AG08396 (cell line): ENCODE results near the gene INTS11.

Experiments used
- DNase-seq: peaks from one replicate; pipeline ENCODE4 v3.0.0; 2012; ENCODE audit warnings: low spot score, mixed read lengths

INTS11 gene

DNA sequence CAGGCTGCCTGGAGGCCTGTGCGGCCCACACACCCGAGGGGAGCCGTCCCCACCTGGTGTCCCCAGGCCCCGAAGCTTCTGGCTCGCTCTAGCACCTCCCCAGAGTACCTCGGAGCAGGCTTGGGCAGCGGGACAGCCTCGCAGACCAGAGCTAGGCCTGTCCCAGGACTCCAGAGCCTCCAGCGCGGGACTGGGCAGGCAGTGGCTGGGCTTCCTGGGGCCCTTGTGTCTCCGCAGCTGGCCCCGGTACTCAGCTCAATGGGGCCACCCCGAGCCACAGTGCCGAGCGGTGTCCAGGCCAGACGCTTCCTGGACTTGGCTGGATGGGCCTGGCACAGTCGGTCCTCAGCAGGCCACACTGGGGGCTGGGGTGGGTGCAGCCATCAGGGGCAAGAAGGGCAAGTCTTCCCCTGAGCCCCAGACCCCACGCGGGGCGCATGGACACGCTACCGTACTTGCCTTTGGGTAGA lies 39.3 kb downstream of the INTS11 start:
- no peak for DNase-seq

DNA sequence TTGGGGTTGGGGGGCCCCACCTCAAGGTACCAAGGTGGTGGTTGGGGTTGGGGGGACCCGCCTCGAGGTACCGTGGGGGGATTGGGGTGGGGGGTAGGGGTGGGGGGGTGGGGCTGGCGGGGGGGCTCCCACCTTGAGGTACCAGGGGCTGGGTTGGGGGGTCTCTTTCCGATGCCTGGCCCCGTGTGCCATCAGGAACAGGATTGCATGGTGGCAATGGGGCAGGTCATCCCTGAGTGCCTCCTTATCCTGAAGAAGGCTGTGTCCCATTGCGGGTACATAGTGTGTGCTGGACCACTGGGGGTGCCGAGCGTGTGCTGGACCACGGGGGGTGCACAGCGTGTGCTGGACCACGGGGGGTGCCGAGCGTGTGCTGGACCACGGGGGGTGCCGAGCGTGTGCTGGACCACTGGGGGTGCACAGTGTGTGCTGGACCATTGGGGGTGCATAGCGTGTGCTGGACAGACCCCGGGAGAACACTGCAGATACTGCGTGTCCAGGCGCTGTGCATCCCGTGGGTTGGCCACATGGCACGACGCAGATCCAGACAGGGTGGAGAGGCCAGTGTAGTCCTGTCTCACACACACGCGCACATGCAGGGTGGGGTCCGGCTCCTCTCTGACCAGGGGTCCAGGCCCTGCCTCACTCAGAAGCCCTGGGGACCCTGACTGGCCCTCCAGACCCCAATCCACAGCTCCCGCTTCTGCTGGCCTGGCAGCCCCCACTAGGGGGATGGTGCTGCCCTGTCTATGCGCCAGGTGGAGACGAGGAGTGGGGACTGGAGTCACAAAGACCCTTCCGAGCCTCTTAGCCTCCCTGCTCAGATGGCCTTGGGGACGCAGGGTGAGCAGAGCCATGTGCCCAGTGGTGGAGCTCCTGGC lies 40.0 kb downstream of the INTS11 start:
- DNase-seq, result no peak

DNA sequence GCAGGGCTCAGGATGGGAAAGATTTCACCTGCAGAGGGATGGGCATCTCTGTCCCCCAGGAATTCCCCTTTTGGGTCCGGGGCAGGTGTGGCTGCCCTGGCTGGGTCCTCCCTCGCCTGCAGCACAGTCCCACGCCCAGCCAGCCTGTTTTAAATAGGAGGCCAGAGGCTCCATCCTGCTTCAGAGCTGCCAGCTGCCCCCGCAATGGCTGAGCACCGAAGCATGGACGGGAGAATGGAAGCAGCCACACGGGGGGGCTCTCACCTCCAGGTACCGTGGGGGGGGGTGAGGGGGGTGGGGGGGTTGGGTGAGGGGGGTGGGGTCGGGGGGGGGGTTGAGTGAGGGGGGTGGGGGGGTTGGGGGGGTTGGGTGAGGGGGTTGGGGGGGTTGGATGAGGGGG lies 40.6 kb downstream of the INTS11 start:
- DNase-seq, result peak; percentile 68

DNA sequence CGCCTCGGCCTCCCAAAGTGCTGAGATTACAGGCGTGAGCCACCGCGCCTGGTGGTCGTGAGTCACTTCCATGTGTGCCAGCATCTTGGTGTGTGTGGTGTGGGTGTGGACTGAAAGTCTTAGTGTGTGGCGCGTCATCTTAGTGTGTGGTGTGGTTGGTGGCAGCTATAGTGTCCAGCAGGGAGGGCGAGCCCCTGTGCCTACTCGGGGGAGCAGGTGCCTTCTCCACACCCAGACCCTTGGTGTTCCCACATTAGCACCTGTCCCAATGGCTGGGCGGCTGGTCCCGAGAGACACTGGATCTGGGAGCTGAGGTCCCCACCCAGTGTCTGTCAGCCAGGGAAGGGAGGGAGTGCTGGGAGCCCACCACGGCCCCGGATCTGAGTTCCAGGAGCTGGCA lies 41.5 kb downstream of the INTS11 start:
- no peak for DNase-seq

DNA sequence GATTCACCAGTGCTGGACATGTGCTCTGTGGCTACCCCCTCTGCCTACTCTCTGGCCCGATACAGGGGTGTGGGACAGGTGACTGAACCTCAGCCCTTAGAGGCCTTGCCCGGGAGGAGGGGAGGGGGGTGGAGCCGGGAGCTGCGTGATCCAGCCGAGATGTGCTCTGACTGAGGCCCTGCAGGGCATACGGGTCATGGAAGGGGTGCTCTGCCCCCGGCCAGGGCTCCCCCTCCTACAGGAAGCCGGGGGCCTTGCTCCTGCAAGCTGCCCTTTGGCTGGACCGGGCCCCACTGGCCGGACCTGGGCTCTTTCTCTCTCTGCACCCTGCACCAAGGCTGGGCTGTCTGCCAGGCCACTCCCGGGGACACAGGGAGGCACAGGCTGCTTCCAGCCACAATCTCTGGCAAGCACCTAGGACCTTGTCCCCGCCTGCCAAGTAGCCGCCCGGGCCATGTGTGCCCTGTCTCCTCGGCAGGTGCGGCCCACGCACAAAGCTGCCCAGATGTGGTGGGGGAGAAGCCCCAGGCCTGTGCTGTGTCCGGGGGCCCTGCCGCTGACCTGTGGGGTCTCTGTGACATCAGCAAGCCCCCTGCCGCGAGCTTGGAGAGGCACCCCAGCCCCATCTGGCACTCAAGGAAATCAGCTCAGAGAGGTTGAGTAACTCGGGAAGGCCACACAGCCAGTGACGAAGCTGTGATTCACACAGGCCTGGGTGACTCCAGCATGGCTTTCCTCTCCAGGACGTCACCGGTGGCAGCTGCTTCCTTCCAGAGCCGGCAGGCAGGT lies 42.7 kb downstream of the INTS11 start:
- DNase-seq, result peak; percentile 87

DNA sequence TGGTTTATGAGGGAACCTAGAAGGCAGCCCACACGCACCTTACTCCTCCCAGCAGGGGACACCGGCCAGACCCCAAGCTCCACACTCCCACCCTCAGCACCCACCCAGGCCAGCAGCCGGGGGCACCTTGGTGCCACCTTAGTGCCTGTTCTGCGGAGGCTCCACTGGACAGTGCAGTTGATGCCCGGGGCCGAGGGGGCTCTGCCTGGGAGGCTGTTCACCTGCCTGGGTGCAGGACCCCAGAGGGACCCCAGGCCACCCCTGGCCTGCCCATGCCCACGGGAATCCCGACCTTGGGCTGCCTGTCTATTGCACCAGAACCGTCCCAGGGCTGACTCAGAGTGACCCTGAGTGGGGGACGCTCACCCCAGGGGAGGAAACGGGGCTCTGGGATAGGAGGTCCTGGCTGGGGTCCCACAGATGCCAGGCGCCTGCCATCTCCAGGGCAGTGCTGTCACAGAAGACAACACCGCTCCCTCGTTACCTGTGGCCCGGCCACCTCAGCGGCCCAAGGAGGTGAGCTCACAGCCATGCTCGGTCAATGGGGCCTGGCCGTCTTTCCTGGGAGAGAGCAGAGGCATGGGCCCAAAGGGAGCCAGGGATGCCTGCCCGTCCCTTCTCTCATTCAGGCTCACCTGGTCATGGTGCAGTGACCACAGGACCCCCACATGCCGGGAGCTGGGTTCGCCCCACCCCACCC lies 43.5 kb downstream of the INTS11 start:
- no peak for DNase-seq

DNA sequence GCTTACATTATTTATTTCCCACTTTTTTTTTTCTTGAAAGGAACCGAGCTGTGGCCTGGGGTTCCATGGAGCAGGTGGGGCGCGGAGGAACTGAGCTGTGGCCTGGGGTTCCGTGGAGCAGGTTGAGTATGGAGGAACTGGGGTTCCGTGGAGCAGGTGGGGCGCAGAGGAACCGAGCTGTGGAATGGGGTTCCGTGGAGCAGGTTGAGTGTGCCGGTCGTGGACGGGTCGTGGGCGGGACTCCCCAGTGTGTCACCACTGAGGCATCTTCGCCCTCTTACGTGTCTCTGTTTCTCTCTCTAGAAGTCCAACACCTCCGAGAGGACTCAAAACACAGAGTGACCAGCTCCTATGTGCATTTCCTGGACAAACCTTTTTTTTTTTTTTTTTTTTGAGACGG lies 45.4 kb downstream of the INTS11 start:
- DNase-seq, result no peak

DNA sequence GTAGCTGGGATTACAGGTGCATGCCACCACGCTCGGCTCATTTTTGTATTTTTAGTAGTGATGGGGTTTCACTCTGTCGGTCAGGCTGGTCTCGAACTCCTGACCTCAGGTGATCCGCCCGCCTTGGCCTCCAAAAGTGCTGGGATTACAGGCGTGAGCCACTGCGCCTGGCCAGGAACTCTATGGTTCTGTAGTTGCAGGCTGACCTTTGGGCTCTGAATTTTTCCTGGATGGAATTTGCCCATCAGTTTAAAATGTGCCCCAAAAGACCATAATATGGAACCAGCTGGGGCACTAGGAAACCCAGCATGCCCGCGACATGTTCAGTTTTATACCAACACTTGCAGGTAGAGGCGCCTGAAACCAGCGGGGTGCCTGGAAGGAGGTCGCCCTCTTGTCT lies 45.8 kb downstream of the INTS11 start:
- no peak for DNase-seq

DNA sequence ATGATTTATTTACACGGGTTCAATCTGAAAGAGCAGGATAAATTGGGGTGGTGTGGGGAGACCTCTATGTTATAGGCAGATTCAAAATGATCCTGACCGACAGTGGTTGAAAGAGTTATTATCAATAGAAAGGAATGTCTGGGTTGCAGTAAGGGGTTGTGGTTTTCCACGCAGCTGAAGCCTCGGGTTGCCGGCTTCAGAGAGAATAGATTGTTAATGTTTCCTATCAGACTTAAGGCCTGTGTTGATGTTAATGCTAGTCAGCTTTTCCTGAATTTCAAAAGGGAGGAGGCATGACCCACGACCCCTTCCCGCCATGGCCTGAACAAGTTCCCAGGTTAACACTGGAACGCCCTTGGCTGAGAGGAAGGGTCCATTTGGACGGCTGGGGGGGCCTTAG lies 48.6 kb downstream of the INTS11 start:
- no peak for DNase-seq

DNA sequence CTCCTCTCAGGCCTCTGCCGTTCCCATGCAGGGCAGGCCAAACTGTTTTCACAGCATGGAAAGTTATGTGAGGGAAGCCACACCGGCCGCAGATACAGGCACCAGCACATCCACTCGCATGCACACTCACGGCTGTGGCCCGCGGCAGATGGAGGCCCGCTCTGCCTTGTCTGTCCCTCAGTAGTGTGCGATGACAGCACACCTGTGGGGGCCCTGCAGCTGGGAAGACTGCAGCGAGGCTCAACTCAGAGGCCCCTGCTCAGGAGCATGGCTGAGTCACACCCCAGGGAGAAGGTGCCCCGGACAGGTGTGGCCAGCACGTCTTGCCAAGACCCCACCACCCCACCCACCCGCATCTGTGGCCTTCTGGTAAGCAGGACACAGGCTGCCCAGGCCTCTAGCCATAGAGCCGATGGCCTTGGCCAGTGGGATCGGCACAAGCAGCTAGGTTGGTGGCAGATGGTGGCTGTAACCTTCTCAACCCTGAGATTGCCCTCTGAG lies 49.5 kb downstream of the INTS11 start:
- DNase-seq, result no peak

DNA sequence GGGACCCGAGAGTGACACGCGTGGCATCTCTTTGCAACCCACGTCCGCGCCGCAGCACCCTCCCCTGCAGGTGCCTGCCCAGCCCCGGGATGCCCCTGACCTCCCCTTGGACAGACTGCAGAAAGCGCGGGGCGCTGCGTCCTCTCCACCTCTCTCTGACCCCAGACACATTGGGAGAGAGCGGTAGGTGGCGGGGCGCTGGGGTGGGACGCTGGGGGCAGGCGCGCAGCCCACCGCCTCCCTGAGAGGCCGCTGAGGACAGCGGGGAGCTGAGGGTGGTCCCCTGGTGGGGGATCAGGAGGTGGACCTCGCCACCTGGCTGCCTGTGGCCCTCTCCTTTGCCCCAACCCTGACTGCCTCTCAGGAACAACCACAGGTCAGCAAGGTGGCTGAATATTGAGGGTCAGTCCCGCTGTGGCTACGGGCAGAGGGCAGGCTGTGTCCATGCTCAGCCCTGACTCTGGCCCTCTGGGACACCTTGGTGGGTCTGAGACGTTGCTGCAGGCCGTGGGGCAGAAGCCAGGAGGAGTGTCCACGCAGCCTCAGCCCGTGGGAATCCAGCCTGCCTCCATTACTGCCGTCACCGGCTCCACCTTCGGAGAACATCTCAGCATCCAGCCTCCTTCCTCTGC lies 50.0 kb downstream of the INTS11 start:
- DNase-seq, result no peak

DNA sequence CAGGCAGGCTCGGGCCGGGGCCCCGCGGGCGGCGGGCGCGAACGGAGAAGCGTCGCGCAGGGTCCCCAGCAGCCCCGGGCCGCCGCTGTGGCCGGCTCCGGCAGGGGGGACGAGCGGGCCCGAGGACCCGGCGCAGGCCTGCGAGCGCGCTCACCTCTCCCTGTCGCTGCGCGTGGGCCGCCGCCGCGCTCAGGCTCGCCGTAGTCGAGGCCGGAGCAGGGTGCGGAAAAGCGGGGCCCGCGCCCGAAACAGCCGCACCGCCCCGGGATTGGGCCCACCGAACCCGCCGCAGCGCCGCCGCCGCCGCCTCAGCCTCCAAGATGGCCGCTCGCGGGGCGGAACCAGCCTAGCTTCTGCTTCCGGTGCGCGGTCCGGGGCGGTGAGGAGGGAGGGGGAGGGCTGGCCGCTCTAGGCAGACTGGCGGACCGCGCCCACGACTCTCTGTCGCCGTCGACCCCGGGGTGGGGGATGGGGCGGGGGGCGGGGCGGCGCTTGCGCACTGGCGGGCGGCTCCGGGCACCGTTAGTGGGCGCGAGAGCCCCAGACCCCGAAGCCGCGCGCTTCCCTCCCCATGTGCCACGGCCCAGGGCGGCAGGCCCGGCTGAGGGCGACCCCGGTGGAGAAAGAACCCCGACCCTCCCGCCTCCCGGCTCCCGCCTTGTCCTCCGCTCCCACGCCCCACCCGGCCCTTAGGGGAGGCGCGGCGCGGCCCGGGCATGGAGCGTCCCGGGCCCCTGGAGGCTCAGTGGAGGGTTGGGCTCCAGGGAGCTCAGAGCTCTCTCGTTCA lies 50.8 kb downstream of the INTS11 start, which contains the start of gene UBE2J2:
Gene UBE2J2, minus strand, starts transcription at position 343 of the 787 bp plus-strand sequence. CDS start 5,862 bp downstream, outside the sequence.
- DNase-seq, result peak; percentile 99

DNA sequence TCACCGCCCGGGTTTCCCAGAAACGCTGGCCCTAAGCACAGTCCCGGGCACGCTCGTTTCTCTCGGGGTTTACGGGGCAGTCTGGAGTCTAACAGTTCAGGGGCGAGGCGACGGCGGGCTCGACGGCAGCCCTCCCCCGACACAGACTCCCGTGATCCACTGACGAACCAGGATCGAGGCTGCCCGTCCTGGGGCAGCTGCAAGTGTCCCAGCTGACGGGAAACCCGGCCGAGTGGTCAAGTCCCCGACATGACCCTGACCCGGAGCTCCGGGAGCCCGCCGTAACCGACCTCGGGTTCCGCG lies 51.3 kb downstream of the INTS11 start:
- DNase-seq, result no peak

DNA sequence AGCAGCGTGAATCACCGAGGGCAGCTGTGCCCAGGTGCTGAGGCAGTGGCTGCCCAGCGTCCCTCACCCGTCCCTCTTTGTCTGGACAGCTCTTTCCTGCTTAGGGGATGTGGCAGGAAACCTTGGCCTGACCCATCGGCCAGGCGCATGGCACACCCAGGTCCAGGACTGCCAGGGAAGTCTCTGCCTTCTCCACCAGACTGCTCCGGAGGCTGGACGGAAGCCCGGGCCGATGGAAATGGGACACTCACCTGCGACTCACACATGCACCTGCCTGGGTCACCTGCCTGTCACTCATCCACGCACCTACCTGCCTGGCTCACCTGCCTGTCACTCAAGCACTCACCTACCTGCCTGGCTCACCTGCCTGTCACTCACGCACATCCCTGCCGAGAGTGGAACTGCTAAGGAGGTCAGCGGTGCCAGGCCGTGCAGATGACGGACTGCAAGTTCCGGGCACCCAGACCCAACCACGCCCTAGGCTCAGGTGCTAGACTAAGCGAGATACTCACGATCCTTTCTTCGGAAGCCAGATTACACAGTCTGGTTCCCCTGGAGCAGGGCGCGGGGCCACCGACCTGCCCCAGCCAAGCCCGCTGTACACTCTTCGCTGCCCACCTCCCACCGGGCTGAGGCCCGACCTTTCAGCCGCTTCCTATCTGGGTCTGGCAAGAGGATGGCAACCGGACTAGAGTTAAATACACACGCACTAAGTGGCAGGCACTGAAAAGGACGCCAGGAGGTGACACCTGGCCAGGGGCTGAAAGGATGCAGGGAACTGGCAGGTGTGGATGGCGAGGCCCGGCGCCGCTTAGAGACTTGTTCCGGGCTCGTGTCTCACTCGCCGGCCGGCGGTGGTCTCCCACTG lies 51.9 kb downstream of the INTS11 start:
- no peak for DNase-seq

DNA sequence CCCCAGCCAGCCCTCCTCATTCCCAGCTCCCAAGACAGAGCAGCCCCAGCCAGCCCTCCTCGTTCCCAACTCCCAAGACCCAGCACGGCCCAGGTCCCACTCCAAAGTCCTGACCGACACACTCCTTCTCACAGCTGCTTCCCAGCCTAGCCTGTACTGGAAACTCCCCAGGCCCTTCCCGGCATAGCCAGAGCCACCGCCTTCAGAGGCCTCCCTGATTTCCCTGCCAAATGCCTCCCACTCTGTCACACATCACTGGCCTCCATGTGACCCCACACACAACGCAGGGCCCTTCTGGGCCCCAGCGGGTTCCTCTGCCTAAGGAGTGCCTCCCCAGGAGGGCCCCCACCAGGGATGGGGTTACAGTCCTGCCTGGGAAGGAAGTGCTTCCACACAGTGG lies 53.6 kb downstream of the INTS11 start:
- DNase-seq, result no peak

DNA sequence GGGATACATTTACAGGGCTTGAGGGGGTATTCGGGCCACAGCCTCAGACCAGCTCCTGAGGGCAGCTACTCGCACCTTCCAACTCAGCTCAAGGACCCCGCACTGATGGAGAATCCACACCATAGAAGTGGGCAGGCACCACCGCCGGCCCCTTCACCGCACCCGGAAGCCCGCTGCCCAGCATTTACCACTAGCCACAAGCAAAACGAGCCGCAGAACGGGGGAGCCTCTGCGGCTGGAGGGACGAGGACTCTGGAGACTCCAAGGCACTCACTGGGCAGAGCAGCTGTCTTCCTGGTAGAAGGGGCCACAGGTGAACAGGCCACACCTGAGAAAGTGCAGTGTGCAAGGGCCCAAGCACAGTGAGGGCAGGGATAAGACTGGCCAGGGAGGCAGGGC lies 56.2 kb downstream of the INTS11 start:
- DNase-seq, result no peak

DNA sequence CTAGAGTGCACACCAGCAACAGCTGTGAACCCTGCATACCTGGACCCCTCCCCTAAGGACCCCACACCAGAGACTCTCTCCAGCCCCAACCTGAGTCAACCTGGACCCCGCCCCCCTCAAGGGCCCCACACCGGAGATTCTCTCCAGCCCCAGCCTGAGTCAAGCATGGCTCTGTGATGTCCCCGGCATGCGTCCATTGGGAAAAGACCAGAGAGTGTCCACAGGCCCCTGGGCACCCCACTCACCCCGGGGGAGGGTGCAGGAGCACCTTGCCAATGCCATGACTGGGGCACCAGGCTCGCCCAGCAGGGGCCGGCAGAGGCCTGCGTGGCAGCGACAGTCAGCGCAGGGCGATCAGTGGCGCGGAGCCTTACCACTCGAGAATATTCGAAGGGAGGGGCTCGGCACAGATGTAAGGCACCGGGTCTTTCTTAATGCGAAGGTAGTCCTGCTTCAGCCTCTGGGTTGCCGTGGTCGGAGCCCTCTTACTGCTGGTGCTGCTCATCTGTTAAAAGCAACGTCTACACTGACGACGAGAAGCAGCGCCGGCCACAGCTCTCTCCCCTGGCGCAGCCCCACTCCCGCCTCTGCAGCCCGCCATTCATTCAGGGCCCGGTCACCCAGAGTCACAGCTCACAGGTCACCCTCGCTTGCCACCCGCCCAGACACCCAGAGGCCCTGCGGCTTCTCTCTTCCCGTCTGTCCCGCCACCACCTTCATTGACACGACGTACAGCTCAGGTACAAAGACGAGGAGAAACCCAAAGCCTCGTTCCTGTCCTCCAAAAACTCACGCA lies 56.8 kb downstream of the INTS11 start:
- no peak for DNase-seq

DNA sequence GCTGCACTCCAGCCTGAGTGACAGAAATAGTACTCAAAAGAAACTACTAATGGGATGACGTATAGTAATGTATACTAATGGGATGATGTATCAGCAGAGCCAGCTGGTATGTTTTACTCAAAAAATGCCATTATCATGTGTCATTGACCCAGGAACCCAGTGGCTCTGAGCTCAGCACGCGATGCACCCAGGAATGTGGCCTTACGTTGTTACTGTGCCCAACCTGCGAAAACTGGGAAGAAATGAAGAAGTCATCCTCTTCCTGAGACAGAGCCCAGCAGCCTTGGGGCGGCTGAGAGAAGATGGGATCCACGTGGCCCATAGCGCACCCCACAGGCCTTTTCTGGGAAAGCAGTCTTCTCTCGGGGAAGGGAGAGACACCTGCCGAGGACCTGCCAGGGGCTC lies 59.6 kb downstream of the INTS11 start:
- peak; percentile 94 for DNase-seq

DNA sequence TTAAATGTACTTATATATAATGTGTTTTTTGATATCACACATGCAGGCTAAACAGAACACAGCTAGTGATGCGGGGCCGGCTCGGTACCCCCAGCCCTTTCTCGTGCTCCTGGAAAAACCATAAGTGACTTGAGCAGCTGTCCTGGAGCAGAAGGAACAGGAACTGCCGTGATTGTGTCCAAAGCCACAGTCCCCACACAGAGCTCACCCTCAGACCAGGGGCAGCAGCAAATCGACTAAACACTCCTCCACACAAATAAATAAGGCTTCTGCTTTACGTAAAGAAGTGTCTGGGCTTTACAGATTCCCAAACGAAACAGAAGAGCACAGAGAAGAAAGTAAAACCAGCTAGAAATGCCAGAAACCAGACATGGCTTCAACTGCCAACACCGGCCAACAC lies 60.4 kb downstream of the INTS11 start:
- DNase-seq, result no peak
